Measurements from ENCODE around the gene RUVBL1.
A peak's percentile ranks its signal among the peaks of the same experiment; 100 is the strongest.

RUVBL1 gene

GRCh38 chr3:128081226-128081625 lies 42.4 kb downstream of the RUVBL1 start:
- no peak for DNase-seq

- peak; percentile 81 for DNase-seq
Observed at GRCh38 chr3:128080323-128081080, 43.1 kb downstream of the RUVBL1 start.

- no peak for DNase-seq
Observed at GRCh38 chr3:128079823-128080222, 43.8 kb downstream of the RUVBL1 start.

- no peak for DNase-seq
Observed at GRCh38 chr3:128078875-128079274, 44.7 kb downstream of the RUVBL1 start.

DNA sequence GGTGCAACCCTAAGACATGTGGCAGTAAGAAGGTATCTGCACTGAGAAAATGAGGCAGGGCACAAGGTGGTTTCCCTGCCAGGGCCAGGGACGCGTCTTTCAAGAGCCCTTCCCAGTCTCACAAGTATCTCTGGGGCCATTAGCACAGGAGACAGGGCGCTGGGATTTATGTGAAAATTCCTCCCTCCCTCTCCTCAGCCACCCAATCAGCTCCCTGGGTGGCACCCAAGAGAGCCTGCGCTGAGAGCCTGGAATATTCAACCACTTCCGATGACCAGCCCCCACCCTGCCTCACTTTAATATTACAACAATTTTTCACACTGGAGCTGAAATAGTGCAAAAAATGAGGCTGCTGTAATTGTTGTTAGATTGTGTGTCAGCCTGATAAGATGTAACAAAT lies 45.3 kb downstream of the RUVBL1 start:
- DNase-seq, result no peak

DNA sequence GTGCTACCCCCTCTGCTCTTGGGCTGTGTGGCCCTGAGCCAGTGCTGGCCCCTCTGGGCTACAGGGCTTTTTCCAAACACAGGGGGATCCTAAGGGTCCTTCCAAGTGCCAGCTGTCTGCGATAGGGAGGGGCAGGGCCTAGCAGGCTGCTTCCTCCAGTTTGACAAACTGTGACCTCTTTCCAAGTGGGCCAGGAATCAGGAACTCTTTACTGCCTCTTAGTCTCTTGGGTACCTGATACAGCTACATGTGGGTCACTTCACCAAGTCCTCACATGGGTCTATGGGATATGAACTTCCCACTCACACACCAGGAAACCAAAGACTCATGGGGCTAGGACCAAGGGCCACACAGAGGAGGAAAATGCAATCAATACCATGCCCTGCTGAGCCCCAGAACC lies 45.9 kb downstream of the RUVBL1 start:
- DNase-seq, result no peak

DNA sequence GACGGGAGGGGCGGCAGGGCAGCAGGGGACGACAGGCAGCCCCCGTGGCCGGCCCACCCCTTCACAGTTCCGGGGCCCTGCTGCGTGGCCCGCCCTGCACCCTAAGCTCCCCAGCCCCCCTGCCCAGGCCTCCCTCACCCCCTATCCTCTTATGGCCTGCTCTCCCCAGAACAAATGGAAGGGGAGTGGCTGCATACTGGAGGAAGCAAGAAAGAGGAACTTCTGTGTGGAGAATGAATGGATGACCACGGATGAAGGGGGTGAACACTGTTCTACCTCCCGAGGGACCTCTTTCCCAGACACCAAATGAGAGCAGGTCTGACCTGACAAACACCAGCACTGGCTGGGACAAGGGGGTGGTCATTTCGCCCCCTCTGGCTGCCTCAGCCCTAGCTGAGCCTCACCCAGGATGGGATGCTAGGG lies 46.4 kb downstream of the RUVBL1 start:
- peak; percentile 86 for DNase-seq

DNA sequence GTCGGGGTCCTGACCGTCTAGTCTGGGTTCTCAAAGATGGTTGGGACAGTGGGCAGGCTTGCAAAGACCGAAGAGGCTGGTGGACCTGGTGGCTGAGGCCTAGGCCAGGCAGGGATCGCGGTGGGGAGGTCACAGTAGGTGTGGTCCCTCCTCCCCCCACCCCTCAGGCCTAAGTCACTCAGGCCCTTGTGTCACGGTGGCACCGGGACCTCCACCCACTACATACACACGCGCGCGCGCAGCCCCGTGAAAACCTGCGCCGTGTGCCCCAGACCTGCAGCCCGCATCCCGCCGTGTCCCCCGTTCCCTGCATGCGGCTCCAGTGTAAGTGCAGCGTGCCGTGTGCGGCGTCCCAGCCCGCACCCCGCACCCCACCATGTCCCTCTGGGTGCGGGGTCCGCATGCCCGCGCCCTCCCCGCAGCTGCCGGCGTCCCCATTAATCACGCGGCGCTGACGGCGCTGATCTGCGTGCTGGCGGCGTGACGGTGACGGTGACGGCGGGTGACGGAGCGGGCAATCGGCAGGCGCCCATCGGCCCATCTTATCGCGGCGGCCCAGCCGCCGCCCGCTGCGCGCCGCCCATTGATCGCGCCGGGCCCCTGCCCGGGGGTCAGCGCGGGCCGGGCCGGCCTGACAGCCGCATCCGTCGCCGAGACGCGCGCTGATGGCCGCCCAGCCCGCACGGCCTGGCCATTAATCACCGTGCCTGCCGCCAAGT lies 47.0 kb downstream of the RUVBL1 start:
- DNase-seq, result peak; percentile 86

DNA sequence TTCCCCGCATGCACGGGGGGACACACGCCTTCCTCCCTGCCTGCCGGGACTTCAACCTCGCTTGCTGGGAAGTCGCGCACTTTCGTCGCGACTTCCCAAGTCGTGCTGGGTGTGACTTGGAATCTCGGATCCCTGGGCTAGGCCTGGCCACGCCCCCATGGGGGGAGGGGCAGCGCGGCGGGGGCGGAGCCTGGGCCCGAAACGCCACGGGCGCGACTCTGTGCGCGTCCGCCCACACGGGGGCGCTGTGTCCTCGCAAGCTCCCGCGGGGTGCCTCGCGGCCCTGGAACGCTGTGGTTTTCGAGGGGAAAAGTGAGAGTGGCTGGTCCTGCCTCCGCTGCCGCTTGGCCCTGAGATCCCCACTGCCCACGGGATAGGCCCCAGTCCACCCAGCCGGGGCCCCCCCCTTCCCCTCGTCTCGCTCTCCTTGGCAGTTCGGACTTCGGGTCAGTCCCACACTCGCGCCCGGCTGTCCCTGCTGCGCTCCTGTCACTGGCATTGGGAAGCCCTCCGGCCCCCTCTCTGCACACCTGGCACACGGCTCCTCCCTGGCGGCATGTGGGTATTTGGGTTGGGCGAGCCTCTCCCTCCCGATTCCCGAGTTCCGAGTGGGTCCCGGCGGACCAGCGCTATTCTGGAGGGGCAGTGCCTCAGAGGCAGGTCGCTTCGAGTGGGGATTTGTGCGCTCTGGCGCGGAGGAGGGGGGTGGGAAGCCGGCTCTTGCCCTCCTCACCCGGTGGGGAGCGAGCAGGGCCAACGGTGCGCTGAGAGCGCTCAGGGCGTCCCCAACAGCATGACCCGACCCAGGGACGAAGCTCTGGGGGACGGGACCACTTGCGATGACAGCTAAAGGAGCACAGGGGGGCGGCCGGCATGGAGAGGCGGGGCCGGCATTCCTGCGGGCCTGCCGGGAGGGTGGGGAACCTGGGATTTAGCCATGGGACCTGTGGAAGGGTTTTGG lies 47.8 kb downstream of the RUVBL1 start:
- peak; percentile 93 for DNase-seq

DNA sequence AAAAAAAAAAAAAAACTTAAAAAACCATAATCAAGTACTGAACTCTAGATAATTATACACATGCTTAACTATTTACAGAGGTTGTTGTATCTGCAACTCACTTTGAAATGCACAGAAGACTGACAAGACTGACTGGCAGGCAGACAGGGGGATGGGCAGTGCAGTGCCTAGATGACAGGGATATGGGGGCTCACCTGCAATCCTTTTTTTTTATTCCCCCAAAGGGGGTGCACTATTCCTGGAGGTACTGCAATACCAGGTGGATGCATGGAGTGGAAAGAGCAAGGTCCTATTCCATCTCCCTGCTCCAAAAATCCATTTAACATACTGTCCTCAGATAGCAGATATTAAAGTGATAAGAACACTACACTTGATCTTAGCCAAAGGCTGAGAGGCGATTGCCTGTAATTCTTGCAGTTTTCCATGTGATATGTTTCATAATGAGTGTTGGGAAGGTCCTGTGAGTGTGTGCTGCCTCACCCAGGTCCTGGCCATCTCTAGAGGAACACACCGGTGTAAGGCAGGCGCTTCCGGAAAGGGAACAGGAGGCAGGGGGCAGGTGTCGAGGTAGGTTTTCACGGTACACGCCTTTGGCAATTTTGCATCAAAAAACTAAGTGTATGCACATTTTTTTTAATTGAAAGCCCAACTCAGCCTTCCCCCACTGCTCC lies 48.6 kb downstream of the RUVBL1 start:
- DNase-seq, result peak; percentile 50

DNA sequence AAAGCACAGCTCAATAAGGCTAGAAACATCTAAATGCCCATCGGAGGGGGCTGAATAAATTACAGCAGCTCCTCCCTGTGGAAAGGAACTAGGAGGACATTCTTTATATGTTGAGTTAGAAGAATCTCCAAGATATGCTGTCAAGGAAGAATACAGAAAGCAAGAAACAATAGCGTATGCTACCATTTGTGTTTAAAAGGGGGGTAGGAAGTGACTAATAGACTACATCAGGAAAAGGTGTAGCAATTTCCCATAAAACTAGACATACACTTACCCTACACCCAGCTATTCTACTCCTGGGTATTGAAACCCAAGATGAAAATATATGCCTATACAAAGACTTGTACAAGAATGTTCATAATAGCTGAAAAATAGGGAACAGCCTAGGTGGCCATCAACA lies 49.8 kb downstream of the RUVBL1 start:
- peak; percentile 33 for DNase-seq

- DNase-seq, result no peak
Observed at GRCh38 chr3:128073185-128073725, 50.4 kb downstream of the RUVBL1 start.

- no peak for DNase-seq
Observed at GRCh38 chr3:128072454-128073184, 51.0 kb downstream of the RUVBL1 start.

DNA sequence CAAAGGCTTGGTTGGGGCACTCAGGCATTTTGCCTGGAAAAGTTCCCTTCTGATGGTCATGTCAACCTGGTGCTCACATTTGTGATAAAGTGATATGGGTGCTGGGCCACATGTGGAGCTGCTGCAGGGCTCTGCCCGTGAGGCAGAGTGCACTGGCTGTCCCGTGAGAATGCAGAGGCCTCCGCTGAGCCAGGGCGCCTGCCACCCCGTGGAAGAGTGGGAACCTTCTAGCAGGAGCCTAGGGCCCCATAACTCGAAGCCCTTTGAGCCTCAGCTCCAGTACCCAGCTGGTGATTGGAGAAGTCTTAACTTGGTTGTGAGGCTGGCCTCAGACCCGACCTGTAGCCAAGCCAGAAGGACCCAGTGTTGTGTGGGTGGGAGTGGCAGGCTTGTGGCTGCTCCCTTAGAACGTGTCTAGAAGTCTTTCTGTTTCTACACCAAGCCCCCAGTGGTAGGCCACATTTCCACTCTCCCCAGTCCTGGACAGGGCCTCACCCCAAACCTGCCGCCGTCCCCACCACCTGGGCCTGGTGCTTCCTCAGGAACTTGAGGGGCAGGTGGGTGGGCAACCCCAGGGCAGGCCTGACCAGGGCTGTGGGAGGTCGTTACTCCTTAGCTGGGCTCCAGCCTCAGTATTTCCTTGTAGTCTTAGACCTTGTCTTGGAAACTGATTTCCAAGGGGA lies 51.7 kb downstream of the RUVBL1 start:
- no peak for DNase-seq

GRCh38 chr3:128070898-128071591 lies 52.6 kb downstream of the RUVBL1 start:
- DNase-seq, result no peak

DNA sequence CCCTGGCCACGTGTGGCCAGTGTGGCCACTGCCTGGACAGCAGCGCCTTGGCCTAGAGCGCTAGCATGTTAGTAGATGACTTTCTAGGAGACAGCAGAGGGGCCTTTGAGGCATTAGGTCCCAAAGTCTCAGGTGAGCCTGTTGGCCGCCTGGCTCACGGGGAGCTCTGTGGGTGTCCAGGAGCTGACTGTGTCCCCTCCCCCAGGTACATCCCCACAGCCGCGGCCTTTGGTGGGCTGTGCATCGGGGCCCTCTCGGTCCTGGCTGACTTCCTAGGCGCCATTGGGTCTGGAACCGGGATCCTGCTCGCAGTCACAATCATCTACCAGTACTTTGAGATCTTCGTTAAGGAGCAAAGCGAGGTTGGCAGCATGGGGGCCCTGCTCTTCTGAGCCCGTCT lies 54.3 kb downstream of the RUVBL1 start:
- no peak for DNase-seq

DNA sequence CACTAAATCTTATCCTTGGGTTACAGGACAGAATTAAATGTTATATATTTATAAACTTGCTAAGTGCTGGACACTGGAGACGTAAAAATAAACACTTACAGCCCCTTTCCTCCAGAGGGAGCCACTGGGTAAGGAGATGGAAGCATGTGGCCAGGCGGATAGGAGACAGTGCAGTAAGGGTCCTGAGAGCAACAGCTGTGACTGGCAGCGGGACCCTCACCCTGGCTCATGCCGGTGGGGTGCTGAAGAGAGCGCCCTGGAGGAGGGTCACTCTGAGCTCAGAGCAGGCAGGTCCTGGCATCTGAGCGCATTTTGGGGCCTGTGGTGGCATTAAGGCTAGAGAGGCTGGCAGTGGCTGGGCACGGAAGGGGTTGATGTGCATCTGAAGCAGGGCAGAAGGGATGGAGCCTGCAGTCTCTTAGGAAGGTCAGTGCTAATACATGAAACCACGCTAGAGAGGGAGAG lies 55.4 kb downstream of the RUVBL1 start:
- peak; percentile 59 for DNase-seq

DNA sequence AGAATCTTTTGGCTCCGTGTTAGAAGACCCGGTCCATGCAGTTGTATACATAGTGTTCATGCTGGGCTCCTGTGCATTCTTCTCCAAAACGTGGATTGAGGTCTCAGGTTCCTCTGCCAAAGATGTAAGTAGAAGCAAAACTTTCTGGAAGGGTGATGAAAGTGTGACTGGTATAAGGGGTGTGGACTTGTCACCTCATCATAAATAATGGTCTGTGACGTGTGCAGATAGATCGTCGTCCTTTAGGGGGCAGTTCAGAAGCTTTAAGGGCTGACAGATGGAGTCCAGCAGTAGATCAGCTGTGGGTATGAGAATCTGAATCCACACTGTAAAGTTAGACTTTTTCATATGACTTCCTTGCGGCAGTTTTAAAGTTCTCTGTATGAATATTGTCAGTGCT lies 56.1 kb downstream of the RUVBL1 start:
- DNase-seq, result peak; percentile 33

DNA sequence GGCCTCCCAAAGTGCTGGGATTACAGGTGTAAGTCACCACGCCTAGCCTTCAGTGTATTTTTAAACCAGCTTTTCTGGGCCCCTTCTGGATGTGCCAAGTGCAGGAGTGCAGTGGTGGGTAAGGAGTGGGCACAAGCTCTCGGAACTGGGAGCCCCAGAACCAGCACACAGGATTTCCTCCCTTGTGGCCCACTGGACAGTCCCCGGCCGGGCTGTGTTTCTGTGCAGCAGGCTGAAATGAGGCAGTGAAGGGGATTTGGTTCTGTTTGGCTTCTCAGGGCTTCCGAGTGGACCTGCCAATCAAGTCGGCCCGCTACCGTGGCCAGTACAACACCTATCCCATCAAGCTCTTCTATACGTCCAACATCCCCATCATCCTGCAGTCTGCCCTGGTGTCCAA lies 56.9 kb downstream of the RUVBL1 start:
- DNase-seq, result no peak

DNA sequence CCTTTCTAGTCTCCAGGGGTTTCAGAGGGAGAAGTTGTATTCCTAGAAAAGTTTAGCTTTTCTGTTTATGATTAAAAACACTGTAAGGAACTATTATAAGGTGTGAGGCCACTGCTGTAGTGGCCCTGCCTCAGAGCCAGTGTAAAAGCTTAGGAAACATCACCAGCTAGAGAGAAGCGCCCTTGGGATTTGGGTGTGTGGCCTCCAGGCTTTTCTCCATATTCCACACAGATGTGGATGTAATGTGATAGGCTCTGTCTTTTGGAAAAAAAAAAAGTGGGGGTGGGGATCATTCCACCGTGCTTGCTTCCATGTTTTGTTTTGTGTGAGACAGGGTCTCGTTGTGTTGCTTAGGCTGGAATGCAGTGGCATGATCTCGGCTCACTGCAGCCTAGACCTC lies 57.5 kb downstream of the RUVBL1 start:
- DNase-seq, result no peak

Measured in OCI-M1 (cell line).